Activated CD8-positive, alpha-beta T cell treated with anti-CD3 and anti-CD28 coated beads, Interleukin-2, amount 10 ng/mL, durations not matched to agents 7 days and 5 days (primary cell): Measurements from ENCODE around the gene THBS4. TPM values are rescaled to one million over a fixed set of nuclear protein-coding genes. Genes with fewer than 3 reads are reported as not detected.

Experiments
- ATAC-seq: fragments of 150-1000 bp; cut with Tn5 transposase; one replicate; pipeline ENCODE4 v1.10.0; 2021; ENCODE audit warnings: moderate library complexity
- CTCF ChIA-PET: fragments of 350-600 bp; sonication (Branson Sonifier 250); formaldehyde crosslinking; loops from one replicate; lab custom pipeline; 2021; ENCODE audit warnings: antibody characterized with exemption; lab: Charles Lee
- POLR2A ChIA-PET: fragments of 350-600 bp; sonication (Branson Sonifier 250); formaldehyde crosslinking; loops from one replicate; lab custom pipeline; 2021; ENCODE audit warnings: antibody characterized with exemption; lab: Charles Lee
- DNase-seq: peaks from one replicate; pipeline ENCODE4 v3.0.0-alpha.2; 2020
- H3K27ac Mint-ChIP-seq: one replicate; pipeline ENCODE4 v1.8.0; 2021; ENCODE audit warnings: mild to moderate bottlenecking, mixed read lengths
- H3K27me3 Mint-ChIP-seq: one replicate; pipeline ENCODE4 v1.8.0; 2021; ENCODE audit warnings: low read depth, mixed read lengths
- H3K36me3 Mint-ChIP-seq: one replicate; pipeline ENCODE4 v1.8.0; 2021; ENCODE audit warnings: low read depth, mixed read lengths
- H3K4me1 Mint-ChIP-seq: one replicate; pipeline ENCODE4 v1.8.0; 2021; ENCODE audit warnings: low read depth, mixed read lengths
- H3K4me3 Mint-ChIP-seq: one replicate; pipeline ENCODE4 v1.8.0; 2021; ENCODE audit warnings: mild to moderate bottlenecking, mixed read lengths
- H3K9me3 Mint-ChIP-seq: one replicate; pipeline ENCODE4 v1.8.0; 2022; ENCODE audit warnings: mixed read lengths; ENCODE audit not compliant: insufficient read depth
- total RNA-seq, 2 experiments: library from RNA; stranded (reverse); gene quantifications; one replicate each; pipeline ENCODE4 v1.2.3, GENCODE V29; 2021

The THBS4 gene
- total RNA-seq, 2 experiments from 2014 or later: 0.44 to 1.4 TPM

DNA sequence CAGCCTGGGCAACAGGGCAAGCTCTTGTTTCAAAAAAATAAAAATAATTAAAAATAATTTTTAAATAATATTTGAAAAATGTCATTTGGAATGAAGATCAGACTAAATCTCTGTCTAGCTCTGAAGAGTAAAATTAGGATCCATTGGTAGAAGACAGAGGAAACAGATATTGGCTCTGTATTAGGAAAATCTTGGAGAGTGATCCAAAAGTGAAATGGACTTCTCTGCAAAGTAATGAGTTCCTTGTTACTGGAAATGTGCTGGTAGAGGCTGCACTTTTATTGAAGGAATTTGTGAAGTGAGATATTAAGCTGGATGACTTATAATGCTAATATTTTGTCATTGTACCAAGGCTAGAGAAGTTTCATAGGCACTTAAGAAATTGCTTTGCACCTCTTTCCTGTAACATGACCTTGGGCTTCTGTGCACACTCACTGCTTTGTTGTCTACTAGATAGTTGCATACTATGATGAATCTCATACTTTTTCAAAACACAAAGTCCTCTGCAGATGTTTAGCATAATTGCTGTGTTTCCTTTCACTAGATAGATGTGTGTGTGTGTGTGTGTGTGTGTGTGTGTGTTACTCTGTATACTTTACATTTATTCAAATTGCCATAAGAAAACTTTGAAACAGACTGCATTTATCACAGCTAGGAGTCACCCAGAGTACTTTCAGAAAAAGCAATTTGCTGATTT is 13.1 kb downstream of the THBS4 start:
- no peaks in the 10 kb centered on the region for H3K9me3 Mint-ChIP-seq
- CTCF ChIA-PET: interaction anchor here (1.3 to 1.8 kb wide), 2 partner anchors 35 to 170 kb away, joined by 3 to 5 read pairs; no protein-coding TSS in a partner anchor
- H3K27ac Mint-ChIP-seq: no peak overlapping the region
- DNase-seq: no peak
- no peaks in the 10 kb centered on the region for H3K36me3 Mint-ChIP-seq
- H3K27me3 Mint-ChIP-seq: peaks cover 33% of the 10 kb centered on the region
- POLR2A ChIA-PET: no interaction called here
- no peak overlapping the region for H3K4me3 Mint-ChIP-seq
- no peak for ATAC-seq
- no peaks in the 10 kb centered on the region for H3K4me1 Mint-ChIP-seq

DNA sequence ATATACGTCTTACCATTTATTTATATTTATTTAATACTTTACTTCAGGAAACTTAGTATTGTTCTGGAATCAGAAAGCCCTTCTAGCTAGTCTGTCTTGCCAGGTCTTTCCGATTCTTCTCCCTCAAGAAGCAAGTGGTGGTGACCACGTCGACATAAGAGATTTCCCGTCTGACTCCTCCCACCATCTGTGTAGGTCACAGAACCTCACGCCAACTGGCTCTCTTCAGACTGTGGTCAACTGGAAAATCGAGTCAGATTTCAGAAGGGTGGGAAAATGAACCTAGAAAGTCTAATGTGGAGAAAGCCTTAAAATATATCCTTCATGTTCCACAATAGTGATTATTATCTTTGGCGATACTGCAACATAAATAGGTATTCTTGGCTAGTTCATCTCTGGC is 17.3 kb downstream of the THBS4 start:
- ChIA-PET POLR2A (no interaction called here), CTCF (no interaction called here)
- peaks cover 17% of the 10 kb centered on the region for H3K27me3 Mint-ChIP-seq
- H3K36me3 Mint-ChIP-seq: no peaks in the 10 kb centered on the region
- H3K4me1 Mint-ChIP-seq: no peaks in the 10 kb centered on the region
- ATAC-seq (no peak), DNase-seq (no peak)
- no peak overlapping the region for H3K4me3 Mint-ChIP-seq
- no peaks in the 10 kb centered on the region for H3K9me3 Mint-ChIP-seq
- no peak overlapping the region for H3K27ac Mint-ChIP-seq

DNA sequence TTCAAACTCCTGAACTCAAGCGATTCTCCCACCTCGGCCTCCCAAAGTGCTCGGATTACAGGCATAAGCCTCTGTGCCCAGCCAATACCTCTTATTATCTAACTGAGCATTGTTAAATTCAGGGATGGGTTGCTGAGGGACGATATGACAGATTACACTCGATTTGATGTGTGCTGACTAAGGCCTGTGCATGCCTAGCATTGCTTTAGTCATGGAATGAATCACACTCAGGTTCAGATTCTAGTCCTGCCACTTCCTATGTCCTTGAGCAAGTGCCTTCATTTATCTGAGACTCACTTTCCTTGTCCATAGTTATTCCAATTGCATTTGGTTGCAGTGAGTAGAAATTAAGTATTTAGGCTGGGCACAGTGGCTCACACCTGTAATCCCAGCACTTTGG is 19.5 kb downstream of the THBS4 start:
- Mint-ChIP-seq H3K36me3 (no peaks in the 10 kb centered on the region), H3K27ac (no peak overlapping the region), H3K27me3 (peaks cover 13% of the 10 kb centered on the region), H3K4me1 (no peaks in the 10 kb centered on the region), H3K4me3 (no peak overlapping the region), H3K9me3 (no peaks in the 10 kb centered on the region)
- ATAC-seq (no peak), DNase-seq (no peak)
- POLR2A ChIA-PET: no interaction called here
- CTCF ChIA-PET: no interaction called here

DNA sequence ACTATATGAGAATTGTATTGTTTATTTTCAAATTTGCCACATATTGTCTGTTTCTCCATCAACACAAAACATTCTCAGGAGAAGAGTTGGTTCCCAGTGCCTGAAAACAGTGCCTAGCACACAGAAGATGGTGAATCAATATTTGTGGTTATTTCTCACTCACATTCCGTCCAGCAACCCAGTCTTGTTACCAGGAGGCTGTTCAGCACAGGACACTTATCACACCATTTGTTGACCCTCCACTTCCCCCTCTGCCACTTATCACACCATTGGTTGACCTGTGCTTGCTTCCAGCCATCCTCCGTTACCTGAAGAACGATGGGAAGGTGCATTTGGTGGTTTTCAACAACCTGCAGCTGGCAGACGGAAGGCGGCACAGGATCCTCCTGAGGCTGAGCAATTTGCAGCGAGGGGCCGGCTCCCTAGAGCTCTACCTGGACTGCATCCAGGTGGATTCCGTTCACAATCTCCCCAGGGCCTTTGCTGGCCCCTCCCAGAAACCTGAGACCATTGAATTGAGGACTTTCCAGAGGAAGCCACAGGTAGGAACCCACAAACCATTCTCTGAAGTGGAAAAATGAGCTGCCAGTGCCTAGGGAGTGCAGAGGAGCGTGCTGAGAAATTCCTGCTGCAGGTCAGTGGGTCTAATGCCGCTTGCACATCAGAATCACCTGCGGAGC is 20.5 kb downstream of the THBS4 start:
- DNase-seq: no peak
- POLR2A ChIA-PET: no interaction called here
- CTCF ChIA-PET: interaction anchor here (1.7 kb wide), 1 partner anchor 28 kb away, joined by 6 read pairs; no protein-coding TSS in a partner anchor
- H3K27ac Mint-ChIP-seq: no peak overlapping the region
- H3K9me3 Mint-ChIP-seq: no peaks in the 10 kb centered on the region
- no peak overlapping the region for H3K4me3 Mint-ChIP-seq
- peaks cover 3% of the 10 kb centered on the region for H3K4me1 Mint-ChIP-seq
- H3K36me3 Mint-ChIP-seq: no peaks in the 10 kb centered on the region
- H3K27me3 Mint-ChIP-seq: peaks cover 6% of the 10 kb centered on the region
- no peak for ATAC-seq

DNA sequence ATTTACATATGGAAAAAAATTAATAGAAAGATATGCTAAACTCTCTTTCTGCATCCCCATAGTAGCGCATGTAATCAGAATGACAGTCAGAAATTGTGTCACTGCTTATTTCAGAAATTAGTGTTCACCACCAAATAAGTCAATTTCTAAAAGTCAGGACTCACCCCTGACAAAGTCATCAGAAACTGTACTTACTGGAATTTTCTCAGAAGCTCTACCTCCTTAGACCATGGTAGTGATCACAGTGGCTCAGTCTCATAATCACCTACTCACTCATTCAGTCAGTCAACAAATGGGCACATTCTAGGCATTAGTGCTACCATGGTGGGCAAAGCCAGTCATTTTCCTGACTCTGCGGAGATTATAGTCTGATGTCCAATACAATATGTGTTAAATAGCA is 22.0 kb downstream of the THBS4 start:
- no peaks in the 10 kb centered on the region for H3K36me3 Mint-ChIP-seq
- DNase-seq (no peak), ATAC-seq (no peak)
- H3K4me3 Mint-ChIP-seq: no peak overlapping the region
- CTCF ChIA-PET: interaction anchor here (1.2 kb wide), 1 partner anchor 179 kb away, joined by 3 read pairs; no protein-coding TSS in a partner anchor
- peaks cover 8% of the 10 kb centered on the region for H3K4me1 Mint-ChIP-seq
- no peak overlapping the region for H3K27ac Mint-ChIP-seq
- no peaks in the 10 kb centered on the region for H3K27me3 Mint-ChIP-seq
- H3K9me3 Mint-ChIP-seq: no peaks in the 10 kb centered on the region
- POLR2A ChIA-PET: no interaction called here

DNA sequence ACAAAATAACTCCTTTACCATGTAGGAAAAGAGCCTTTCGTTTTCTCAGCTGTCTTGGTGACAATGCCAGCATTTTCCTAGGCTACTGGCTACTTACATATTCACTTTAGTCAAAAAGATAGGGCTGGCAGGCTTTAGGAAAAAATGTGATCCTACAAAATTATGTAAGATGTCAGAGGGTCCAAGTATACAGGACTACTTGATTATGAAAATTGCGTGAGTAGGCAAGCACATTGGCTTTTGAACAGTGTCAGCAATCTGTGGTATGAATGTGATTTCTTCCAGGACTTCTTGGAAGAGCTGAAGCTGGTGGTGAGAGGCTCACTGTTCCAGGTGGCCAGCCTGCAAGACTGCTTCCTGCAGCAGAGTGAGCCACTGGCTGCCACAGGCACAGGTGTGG is 22.8 kb downstream of the THBS4 start:
- ATAC-seq (no peak), DNase-seq (no peak)
- peaks cover 8% of the 10 kb centered on the region for H3K4me1 Mint-ChIP-seq
- no peaks in the 10 kb centered on the region for H3K36me3 Mint-ChIP-seq
- POLR2A ChIA-PET: no interaction called here
- H3K9me3 Mint-ChIP-seq: no peaks in the 10 kb centered on the region
- no peak overlapping the region for H3K4me3 Mint-ChIP-seq
- H3K27me3 Mint-ChIP-seq: no peaks in the 10 kb centered on the region
- CTCF ChIA-PET: interaction anchor here (1.1 kb wide), 1 partner anchor 26 kb away, joined by 4 read pairs; no protein-coding TSS in a partner anchor
- H3K27ac Mint-ChIP-seq: no peak overlapping the region

DNA sequence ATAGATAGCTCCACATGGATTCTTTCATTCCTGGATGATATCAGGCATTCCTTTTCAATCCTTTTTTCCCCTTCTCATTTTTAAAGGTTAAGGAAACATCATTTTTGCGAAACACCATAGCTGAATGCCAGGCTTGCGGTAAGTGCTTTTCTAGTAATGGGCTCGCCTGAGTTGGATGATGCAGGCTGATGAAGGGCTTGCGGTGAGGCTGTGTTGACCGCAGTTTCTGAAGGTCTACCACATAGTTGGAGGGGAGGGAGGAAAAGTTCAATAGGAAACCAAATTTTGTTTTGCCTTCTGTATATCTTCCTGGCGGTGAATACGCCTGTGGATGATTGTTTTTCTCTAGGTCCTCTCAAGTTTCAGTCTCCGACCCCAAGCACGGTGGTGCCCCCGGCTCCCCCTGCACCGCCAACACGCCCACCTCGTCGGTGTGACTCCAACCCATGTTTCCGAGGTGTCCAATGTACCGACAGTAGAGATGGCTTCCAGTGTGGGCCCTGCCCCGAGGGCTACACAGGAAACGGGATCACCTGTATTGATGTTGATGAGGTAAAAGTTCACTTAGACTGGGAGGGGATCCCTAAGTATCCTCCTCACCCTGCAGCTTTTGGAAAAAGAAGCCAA is 24.3 kb downstream of the THBS4 start:
- Mint-ChIP-seq H3K4me3 (no peak overlapping the region), H3K9me3 (no peaks in the 10 kb centered on the region), H3K4me1 (peaks cover 8% of the 10 kb centered on the region), H3K27me3 (no peaks in the 10 kb centered on the region), H3K36me3 (no peaks in the 10 kb centered on the region), H3K27ac (no peak overlapping the region)
- ATAC-seq (no peak), DNase-seq (no peak)
- ChIA-PET CTCF (interaction anchor here (0.8 to 1.1 kb wide), 2 partner anchors 24 to 181 kb away, joined by 3 read pairs; no protein-coding TSS in a partner anchor), POLR2A (no interaction called here)

DNA sequence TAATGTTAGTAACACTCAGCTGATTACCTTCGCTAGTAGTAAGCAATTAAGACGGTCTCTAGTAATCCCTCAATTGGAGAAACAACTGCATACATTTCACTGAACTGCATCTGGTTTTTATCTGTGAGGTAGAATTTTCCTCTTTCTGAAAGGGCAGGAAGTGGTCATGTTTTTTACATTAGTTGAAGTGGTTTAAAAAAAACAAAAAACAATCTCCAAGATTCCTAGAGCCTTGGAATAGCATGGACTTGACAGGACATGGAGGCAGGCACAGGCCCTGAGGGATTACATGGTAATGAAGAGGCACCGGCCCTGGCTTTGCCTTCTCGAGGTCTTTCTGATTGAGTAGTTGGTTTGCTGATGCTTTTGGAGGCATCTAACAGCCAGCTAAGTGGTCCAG is 25.8 kb downstream of the THBS4 start:
- H3K36me3 Mint-ChIP-seq: no peaks in the 10 kb centered on the region
- H3K4me3 Mint-ChIP-seq: no peak overlapping the region
- H3K9me3 Mint-ChIP-seq: no peaks in the 10 kb centered on the region
- no peaks in the 10 kb centered on the region for H3K27me3 Mint-ChIP-seq
- DNase-seq (no peak), ATAC-seq (no peak)
- ChIA-PET POLR2A (no interaction called here), CTCF (interaction anchor here (0.9 kb wide), 1 partner anchor 183 kb away, joined by 3 read pairs; no protein-coding TSS in a partner anchor)
- peaks cover 8% of the 10 kb centered on the region for H3K4me1 Mint-ChIP-seq
- no peak overlapping the region for H3K27ac Mint-ChIP-seq

DNA sequence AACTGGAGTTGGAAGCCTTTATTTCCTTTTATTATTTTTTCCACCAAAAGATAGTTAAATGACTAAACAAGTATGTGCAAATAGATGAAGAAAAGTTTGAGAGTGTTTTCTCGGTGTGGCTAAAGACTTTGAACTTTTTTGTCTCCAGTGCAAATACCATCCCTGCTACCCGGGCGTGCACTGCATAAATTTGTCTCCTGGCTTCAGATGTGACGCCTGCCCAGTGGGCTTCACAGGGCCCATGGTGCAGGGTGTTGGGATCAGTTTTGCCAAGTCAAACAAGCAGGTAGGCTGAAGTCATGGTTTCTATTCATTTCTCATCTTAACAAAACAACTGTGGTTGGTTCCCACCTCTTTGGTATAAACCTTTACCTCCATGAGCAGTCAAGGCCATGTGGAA is 26.4 kb downstream of the THBS4 start:
- no peaks in the 10 kb centered on the region for H3K27me3 Mint-ChIP-seq
- H3K27ac Mint-ChIP-seq: no peak overlapping the region
- H3K4me1 Mint-ChIP-seq: peaks cover 8% of the 10 kb centered on the region
- no peak overlapping the region for H3K4me3 Mint-ChIP-seq
- POLR2A ChIA-PET: no interaction called here
- no peaks in the 10 kb centered on the region for H3K36me3 Mint-ChIP-seq
- CTCF ChIA-PET: interaction anchor here (0.9 kb wide), 1 partner anchor 183 kb away, joined by 3 read pairs; no protein-coding TSS in a partner anchor
- no peaks in the 10 kb centered on the region for H3K9me3 Mint-ChIP-seq
- DNase-seq (no peak), ATAC-seq (no peak)

DNA sequence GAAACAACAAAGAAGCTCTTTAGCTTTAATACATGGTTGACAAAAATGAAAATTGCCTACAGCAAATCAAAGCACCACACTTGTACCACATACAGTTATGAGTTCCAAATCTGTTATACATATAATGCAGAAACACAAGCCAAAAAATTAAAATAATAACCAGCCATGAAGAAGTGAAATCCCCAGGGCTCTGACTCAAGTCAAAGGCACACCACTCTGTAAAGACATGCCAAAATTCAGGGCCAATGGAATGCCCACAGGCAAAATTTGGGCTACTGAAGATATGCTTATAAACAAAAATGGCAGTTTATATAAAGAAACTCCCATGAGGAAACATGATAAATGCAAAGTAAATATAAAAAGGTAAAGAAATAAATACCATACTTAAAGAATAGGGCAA is 29.0 kb downstream of the THBS4 start:
- CTCF ChIA-PET: interaction anchor here (1.3 kb wide), 1 partner anchor 19 kb away, joined by 6 read pairs; no protein-coding TSS in a partner anchor
- Mint-ChIP-seq H3K9me3 (no peaks in the 10 kb centered on the region), H3K27ac (no peak overlapping the region), H3K4me3 (no peak overlapping the region), H3K36me3 (no peaks in the 10 kb centered on the region), H3K4me1 (peaks cover 8% of the 10 kb centered on the region), H3K27me3 (no peaks in the 10 kb centered on the region)
- no peak for DNase-seq
- ATAC-seq: no peak
- POLR2A ChIA-PET: interaction anchor here (0.7 kb wide), 1 partner anchor 498 kb away, joined by 4 read pairs; no protein-coding TSS in a partner anchor

DNA sequence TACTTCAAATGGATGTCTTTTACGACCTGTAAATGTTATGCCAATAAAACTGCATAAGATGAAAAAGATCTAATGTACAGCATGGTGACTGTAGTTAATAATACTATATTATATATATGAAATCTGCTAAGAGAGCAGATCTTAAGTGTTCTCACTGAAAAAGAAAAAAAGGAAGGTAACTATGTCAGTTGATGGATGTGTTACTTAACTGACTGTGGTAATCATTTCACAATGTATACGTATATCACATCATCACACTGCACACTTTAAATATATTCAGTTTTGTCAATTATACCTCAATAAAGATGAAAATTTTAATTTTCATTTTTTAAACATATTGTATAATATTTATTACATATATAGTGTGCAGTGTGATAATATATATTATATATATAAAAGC is 31.9 kb downstream of the THBS4 start:
- ChIA-PET POLR2A (no interaction called here), CTCF (interaction anchor here (1.8 kb wide), 1 partner anchor 23 kb away, joined by 4 read pairs; no protein-coding TSS in a partner anchor)
- ATAC-seq (no peak), DNase-seq (no peak)
- Mint-ChIP-seq H3K27ac (no peak overlapping the region), H3K4me1 (peaks cover 20% of the 10 kb centered on the region), H3K27me3 (no peaks in the 10 kb centered on the region), H3K9me3 (no peaks in the 10 kb centered on the region), H3K36me3 (no peaks in the 10 kb centered on the region), H3K4me3 (no peak overlapping the region)
